ENCODE measurements around the gene UBIAD1. TPM values are rescaled to one million over a fixed set of nuclear protein-coding genes. Genes with fewer than 3 reads are reported as not detected.
"Not testable (repeated sequence)": the region's sequence is repeated elsewhere in the genome, so short reads cannot be mapped to it uniquely, and the experiment has no call there.

The UBIAD1 gene, protein sequence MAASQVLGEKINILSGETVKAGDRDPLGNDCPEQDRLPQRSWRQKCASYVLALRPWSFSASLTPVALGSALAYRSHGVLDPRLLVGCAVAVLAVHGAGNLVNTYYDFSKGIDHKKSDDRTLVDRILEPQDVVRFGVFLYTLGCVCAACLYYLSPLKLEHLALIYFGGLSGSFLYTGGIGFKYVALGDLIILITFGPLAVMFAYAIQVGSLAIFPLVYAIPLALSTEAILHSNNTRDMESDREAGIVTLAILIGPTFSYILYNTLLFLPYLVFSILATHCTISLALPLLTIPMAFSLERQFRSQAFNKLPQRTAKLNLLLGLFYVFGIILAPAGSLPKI
- polyA plus RNA-seq (2012; ENCODE audit: insufficient read depth, insufficient read length), result 19.1 TPM

DNA sequence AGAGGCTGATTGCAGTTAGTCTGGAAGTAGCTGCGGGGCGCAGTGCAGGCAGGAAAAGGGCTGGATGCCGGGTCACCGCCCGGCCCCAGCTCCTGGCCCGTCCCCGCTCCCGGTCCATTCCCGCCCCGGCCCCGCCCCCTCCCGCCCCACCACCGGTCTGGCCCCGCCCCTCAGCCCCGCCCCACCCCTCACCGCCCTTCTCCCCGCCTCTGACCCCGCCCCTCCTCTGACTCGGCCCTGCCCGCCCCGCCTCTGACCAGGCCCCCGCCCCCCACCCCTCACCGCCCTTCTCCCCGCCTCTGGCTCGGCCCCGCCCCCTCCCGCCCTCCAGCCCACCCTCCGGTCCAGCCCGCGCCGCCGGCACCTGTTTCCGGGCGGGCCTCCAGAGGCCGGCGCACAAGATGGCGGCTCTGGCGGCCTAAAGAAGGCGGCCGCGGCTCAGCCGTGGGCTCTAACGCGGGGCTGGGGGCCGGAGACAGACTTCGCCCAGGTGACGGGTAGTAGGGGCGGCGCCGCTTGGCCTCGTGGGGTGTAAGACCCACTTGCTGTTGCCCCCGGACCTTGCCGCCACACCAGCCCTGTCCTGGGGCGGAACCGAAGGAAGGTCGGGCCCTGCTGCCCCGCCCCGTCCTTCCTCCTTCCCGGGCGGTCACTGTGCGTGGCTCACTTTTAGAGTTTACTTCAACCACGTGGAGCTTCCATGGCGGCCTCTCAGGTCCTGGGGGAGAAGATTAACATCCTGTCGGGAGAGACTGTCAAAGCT, at the start of gene UBIAD1:
Gene UBIAD1, plus strand, starts transcription at position 367 of the 763 bp plus-strand sequence. Its CDS starts 334 bp downstream, at position 701.
- DNase-seq (ENCODE audit: low read depth, low spot score), result peak; percentile 66
- peak within 1 kb of the TSS; percentile 93 for H3K4me3 ChIP-seq (ENCODE audit: low read length)

DNA sequence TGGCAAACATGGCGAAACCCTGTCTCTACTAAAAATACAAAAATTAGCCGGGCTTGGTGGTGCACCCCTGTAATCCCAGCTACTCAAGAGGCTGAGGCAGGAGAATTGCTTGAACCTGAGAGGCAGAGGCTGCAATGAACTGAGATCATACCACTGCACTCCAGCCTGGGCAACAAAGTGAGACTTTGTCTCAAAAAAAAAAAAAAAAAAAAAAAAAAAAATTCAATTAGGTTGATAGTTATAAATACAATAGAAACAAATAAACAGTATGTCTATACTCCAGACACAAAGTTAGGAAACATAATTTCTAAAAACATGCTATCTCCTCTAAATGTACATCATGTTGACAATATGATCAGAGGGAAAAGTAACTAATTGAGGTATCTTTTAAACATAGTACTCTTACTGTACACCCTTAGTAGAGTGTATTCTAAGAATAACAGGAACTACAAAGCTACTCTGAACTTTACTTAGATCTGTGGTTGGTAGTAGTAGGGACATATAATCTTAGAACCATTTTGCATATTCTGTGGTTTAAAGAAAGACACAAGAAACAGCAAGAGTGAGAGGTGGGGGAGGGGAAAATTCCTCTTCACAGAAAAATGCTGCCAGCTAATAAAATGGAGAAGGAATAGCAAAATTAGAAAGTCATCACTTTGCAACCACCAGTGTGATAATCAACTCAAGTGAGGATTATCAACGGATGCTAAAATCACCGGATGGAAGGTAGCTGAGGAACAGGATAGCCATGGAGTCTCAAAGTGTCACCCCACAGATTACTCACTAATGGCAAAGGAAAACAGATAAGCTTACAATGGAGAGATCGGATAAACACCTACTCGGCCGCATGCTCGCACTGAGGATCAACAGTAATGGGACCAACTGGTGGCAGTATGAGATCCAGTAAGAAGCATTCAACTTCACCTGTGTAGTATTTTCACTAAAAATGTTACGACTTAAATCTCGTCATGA, 45.6 kb upstream of the UBIAD1 start:
- H3K4me3 ChIP-seq (ENCODE audit: low read length), result no peak overlapping the region
- peak; percentile 26 for DNase-seq (ENCODE audit: low read depth, low spot score)

DNA sequence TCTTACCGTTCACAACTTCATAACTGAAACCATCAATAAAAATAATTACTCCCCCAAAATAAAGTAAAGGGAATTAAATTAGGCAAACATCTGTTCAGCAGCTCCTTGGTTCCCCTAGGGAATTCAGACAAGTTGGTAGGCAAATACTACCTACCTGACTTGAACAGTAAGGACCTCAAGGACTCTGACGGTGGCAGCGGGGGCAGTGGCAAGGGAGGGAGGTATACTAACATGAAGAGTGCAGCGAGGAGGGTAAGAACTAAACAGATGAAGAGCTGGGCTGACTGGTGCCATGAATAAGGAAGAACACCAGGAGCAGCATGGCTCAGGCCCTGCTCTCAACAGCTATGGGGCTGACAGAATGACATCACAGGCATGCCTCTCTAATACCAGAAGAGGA, 43.8 kb upstream of the UBIAD1 start:
- no peak for DNase-seq (ENCODE audit: low read depth, low spot score)
- H3K4me3 ChIP-seq (ENCODE audit: low read length), result no peak overlapping the region

DNA sequence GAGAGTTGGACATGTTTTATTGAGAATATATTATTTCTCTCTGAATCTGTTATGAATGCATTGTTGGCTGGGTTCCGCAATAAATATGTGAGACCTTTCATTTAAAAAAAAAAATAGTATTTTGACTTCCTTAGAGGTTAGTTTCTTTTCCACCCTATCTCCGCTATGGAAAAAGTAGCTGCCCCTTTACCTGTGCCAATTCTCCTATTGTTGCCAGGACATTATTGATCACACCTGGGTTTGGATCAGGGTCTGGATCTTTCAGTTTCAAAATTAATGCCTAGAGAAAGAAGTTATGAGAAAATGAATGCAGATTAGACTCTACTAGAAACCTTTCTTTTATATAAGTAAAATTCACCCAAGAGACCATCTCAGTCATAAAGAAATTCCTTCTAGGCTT, 39.8 kb upstream of the UBIAD1 start:
- H3K4me3 ChIP-seq (ENCODE audit: low read length), result no peak overlapping the region
- no peak for DNase-seq (ENCODE audit: low read depth, low spot score)

DNA sequence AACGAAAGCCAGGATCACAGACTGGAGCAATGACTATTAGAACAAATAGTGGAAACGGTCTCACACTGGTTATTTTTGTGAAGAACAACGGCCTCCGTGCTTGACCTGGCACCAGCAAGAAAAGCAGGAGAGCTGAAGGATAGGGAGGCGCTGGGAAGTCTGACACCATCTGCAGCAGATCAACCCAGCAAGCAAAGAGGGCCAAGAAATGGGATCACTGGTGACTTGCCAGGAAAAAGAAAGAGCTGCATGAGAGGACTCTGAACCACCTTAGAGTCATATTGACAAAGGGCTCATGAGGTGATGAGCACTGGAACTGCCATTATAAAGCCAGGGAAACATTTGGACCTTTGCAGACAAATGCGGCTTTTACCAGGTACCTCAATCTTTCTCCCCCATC, 35.6 kb upstream of the UBIAD1 start:
- DNase-seq (ENCODE audit: low read depth, low spot score), result no peak
- no peak overlapping the region for H3K4me3 ChIP-seq (ENCODE audit: low read length)

DNA sequence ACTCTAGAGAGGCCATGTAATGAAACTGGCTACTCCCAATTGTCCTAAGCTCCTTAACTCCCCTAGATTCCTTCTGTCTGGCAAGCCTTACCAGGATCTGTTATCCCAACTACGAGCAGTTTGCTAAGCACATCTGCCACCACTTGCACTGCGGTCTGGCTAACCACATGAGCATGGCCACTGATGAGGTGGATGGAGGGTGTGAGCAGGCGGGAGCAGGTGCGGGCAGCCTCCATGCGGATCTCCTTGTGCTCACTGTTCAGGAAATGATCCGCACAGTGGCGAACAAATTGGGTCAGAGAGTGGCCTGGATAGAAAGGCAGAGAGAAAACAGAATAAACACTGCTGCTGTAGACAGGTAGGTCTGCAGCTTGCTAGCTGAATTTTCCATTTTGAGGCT, 34.7 kb upstream of the UBIAD1 start:
- H3K4me3 ChIP-seq (ENCODE audit: low read length), result no peak overlapping the region
- DNase-seq (ENCODE audit: low read depth, low spot score), result no peak

DNA sequence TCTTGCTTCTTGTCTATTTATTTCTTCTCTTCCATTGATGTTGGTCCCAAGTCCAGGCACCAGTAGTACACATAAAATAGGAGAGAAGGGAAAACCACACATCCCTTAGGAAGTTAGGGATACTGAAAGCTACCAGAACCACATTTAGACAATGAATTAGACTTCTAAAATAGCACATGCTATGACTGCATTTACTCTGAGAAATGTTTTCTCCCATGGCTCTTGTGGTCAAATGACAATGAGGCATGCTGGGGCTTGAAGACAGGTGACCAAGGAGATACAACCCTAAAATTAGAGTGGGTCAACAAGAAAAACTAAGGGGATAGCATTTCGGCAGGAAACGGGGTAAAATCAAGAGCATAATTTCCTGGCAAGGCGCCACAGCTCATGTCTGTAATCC, 27.8 kb upstream of the UBIAD1 start:
- H3K4me3 ChIP-seq (ENCODE audit: low read length), result no peak overlapping the region
- DNase-seq (ENCODE audit: low read depth, low spot score), result no peak

DNA sequence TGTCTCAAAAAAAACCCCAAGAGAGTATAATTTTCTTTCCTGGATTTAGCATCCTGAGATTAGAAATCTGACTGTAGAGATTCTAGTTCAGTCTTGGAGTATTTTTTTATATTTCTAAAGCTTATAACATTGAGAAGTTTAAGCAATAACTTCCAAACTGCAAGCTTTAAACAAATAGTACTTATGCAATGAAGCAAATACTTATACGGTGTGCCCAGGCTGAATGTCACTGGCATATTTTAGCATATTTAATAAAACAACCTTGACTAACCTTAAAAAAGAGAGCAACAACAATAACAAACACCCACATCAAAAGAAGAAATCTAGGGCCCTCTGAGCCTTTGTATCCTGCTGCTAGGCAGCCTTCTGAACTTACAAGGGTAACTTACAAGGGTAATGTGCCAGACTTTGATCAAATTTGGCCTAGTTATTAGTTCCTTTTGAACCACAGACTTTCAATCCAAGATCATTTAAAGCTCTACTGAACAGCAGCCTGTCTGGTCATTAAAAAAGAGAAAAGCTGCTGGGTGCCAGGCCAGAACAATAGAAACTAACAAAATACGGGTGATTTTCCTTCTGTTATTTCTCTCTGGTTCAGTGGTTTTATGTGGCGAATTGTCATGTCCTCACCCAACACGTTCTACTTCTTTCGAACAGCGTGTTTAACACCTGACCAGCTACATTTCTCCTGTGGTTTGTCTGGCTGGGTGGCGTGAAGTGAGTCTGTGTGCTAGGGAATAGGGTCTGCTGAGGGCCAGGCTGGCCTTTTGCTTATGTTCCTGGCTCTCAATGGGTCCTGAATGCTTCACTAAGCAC, 26.9 kb upstream of the UBIAD1 start:
- H3K4me3 ChIP-seq (ENCODE audit: low read length), result no peak overlapping the region
- no peak for DNase-seq (ENCODE audit: low read depth, low spot score)

DNA sequence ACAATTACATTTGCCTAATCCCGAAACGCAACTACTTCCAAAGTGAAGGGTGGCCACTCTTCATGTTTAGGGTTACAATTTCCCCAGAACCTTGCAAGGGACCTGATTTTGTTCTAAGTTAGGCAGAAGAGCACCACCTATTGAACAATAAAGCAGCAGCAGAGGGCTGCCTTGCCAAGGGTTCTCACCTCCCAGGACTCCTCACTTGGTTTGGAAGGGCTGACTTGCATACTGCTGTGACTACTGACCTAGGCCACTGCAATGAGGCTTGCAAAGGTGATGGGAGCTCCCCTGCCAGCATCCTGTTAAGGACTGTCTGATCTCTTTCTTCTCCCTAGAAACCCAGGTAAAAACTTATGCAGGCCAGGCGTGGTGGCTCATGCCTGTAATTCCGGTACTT, 24.8 kb upstream of the UBIAD1 start:
- DNase-seq (ENCODE audit: low read depth, low spot score), result no peak

DNA sequence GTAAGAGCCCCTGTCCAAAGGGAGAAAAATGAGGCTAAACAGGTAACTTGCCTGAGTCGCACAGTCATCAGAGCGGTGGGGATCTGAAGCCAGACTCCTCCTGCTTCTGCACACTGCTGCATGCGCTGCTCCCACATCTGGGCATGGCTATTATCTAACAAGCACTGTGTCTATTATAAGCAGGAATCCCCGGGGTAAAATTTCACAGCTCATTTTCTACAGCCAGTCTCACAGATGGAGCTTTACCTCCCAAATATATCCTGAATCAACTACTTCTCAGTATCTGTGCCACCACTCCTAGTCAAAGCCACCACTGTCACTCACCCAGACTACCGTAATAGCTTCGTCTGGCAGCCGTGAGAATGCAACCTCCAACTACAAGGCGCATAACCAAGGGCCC, 20.5 kb upstream of the UBIAD1 start:
- DNase-seq (ENCODE audit: low read depth, low spot score), result no peak
- no peak overlapping the region for H3K4me3 ChIP-seq (ENCODE audit: low read length)

More for the DNA sequence above, 24.8 kb upstream of the UBIAD1 start:
- no peak overlapping the region for H3K4me3 ChIP-seq (ENCODE audit: low read length)

DNA sequence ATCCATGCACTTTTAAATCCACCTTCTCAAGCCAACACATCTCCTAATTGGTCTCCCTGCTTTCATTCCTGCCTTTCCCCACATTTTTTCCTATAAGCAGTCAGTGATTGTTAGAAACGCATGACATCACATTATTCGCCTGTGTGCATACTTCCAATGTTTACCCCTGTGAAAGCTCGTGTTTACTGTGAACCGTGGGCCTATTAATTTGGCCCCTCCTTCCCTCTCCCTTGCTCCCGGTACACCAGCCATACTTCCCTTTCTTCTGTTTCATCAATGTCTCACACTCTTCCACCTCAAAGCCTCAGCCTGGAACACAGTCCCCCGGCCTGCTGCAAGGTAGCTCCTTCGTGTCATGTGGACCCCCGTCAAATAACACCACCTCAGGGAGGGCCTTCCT, 19.8 kb upstream of the UBIAD1 start:
- H3K4me3 ChIP-seq (ENCODE audit: low read length), result no peak overlapping the region

DNA sequence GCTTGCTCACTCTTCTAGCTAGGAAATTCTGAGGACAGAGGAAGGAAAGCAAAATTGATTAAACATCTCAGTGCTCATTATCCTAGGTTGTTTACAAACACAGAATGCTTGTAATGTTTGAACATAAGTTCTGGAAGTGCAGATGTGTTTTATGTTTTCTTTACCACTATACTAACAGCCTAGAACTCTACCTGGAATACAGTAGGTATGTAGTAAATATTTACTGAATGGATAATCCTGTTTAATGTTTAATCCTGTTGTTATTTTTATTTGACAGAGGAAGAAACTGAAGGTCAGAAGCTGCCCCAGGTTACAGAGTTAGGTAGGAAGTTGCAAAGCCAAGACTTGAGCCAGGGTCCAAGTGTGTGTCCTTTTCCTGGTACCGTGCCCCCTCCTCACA, 16.7 kb upstream of the UBIAD1 start:
- no peak overlapping the region for H3K4me3 ChIP-seq (ENCODE audit: low read length)
- DNase-seq (ENCODE audit: low read depth, low spot score), result no peak

More for the DNA sequence above, 19.8 kb upstream of the UBIAD1 start:
- no peak for DNase-seq (ENCODE audit: low read depth, low spot score)

DNA sequence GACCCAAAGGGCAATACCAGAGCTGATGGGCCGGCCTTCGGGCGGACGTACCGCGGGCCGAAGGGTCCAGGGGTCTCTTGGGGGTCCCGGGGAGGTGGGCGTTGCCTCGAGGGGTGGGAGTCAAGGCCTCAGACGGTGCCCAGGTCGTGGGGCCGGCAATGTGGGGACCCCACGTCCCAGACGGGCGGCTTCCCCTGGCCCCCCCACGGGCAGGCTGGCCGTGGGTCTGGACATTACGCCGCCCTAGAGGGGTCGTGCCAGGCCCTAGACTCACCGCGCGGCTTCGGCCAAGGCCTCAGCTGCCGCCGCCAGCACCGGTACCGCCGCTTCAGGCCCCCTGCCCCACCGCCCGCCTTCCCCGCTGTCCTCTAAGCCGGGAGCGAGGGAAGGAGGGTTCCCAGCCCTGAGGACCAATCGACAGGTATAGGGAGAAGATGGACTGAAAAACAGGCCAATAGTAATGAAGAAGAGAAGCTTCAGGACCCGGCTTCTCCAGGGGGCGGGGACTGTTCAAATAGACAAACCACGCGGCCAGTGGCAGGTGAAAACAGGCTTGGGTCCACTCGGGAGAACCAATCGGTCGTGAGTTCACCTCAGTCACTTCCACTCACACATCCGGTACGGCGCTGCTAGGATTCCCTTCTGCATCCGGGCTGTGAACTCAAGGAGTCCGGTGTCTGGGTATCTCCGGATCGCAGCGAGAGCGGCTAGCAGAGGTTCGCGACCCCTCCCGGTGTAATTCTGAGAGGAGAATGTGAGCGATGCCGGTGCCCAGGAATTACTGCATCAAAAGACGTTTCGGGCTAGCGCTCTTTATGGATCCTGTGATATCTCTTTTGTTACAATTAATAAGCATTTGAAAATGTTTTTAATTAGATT, 10.6 kb upstream of the UBIAD1 start, which contains the start of gene MTOR:
Gene MTOR, minus strand, starts transcription at position 381 of the 879 bp plus-strand sequence. CDS start 3,142 bp downstream, outside the sequence.
- peak; percentile 100 for DNase-seq (ENCODE audit: low read depth, low spot score)
- peak within 1 kb of the TSS; percentile 94 for H3K4me3 ChIP-seq (ENCODE audit: low read length)

DNA sequence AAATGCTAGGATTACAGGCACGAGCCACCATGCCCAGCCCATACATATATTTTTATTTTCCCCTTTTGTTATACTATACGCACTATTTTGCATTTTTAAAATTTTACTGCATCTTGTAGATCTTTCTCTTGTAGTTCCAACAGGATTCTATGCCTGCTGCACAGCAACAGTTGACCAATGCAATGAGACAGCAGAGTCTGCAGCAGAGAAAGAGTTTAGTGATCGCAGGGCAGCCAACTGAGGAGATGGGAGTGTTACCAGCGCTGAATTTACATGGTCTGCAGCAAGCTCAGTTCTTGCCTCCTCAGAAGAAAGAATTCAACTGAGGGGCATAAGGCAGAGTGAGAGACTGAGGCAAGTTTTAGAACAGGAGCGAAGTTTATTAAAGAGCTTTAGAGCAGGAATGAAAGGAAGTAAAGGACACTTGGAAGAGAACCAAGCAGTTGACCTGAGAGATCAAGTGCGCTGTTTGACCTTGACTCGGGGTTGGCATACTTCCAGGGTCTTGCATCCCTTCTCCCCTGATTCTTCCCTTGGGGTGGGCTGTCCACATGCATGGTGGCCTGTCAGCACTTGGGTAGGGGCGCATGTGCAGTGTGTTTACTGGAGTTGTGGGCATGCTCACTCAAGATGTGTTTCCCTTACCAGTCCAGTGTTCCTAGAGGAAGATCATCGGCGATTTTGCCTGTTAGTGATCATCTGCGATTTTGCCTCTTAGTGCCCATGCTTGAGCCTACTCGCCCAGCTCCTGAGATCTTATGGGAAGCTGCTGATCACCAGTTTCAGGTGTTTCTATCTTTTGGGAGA, 6.5 kb upstream of the UBIAD1 start:
- no peak overlapping the region for H3K4me3 ChIP-seq (ENCODE audit: low read length)
- no peak for DNase-seq (ENCODE audit: low read depth, low spot score)

DNA sequence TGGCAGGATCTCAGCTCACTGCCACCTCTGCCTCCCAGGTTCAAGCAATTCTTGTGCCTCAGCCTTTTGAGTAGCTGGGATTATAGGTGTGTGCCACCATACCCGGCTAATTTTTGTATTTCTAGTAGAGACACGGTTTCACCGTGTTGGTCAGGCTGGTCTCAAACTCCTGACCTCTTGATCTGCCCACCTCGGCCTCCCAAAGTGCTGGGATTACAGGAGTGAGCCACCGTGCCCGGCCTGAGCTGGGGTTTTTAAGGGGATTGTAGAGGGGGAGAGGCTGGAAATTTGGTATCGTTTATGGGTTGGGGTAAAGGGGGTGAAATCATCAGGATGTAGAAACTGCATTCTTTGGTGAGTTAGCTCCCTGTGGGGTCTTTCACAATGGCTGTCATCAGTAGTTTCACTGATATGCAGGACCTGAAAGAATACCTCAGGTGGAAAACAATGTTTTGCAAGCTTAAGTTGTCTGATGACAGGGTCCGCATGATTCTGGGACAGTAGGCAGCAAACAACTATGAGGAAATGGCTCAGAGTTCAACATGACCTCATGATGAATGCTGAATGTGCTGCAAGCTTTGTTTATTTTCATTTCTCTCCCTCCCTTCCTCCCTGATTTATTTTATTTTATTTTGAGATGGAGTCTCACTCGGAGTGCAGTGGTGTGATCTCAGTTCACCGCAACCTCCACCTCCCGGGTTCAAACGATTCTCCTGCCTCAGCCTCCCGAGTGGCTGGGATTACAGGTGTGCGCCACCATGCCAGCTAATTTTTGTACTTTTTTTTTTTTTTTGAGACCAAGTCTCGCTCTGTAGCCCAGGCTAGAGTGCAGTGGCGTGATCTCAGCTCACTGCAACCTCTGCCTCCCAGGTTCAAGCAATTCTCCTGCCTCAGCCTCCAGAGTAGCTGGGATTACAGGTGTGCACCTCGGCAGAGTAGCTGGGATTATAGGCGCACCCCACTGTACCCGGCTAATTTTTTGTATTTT, 5.4 kb upstream of the UBIAD1 start:
- not testable (repeated sequence) for DNase-seq (ENCODE audit: low read depth, low spot score); H3K4me3 ChIP-seq (ENCODE audit: low read length)

DNA sequence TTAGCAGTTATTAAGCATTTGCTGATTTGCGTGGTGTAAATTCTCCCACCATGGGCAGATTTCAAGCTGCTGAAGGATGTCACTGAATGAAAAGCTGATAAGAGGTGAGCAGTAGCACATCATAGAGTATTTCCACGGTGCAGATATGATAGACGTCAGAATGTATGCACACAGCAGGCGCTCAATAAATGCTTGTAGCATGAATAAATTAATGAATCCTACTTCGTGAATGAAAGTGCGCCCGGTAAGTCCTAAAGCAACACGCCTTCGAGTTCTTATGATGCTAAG, 510 bp upstream of the UBIAD1 start:
- DNase-seq (ENCODE audit: low read depth, low spot score), result peak; percentile 31
- H3K4me3 ChIP-seq (ENCODE audit: low read length), result peak overlapping the region; percentile 49
